GM12872 (cell line): ENCODE results near the gene SLC4A1.
A peak's percentile ranks its signal among the peaks of the same experiment; 100 is the strongest.

Experiments used
- TF ChIP-seq, protein P1 (sequence below): IDR thresholded peaks from 3 replicates; pipeline ENCODE4 v1.5.1; 2011; ENCODE audit warnings: low read depth, mild to moderate bottlenecking, low read length, moderate library complexity; ENCODE audit not compliant: insufficient read depth

Gene SLC4A1

DNA sequence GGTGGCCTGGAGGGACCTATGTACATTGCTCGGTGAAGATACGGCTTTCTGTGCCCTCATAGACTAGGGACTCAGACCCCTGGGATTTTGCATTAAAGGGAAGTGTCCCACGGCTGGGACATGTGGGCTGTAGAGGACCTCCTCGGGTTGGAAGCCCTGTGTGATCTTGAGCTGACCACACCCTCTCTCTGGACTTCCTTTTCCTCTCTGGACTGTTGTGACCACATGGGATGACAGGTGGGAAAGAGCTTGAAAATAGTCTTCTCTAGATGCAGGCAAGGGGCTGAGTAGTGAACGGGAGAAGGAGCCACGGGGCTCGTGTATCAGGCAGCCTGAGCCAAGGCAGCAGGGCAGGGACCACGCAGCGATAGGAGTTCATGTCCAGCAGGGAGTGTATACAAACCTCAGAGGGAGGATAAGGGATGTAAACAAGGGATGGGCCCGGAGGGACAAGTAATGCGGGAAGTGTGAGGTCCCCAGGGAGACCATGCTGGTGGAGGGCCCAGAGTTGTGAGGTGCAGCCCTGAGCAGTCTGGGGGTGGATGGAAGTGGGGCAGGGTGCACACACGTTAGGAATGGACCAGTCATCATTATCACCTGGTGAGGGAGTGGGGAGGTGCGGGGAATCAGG is 4.5 kb upstream of the SLC4A1 start:
- TF ChIP-seq, protein P1, sequence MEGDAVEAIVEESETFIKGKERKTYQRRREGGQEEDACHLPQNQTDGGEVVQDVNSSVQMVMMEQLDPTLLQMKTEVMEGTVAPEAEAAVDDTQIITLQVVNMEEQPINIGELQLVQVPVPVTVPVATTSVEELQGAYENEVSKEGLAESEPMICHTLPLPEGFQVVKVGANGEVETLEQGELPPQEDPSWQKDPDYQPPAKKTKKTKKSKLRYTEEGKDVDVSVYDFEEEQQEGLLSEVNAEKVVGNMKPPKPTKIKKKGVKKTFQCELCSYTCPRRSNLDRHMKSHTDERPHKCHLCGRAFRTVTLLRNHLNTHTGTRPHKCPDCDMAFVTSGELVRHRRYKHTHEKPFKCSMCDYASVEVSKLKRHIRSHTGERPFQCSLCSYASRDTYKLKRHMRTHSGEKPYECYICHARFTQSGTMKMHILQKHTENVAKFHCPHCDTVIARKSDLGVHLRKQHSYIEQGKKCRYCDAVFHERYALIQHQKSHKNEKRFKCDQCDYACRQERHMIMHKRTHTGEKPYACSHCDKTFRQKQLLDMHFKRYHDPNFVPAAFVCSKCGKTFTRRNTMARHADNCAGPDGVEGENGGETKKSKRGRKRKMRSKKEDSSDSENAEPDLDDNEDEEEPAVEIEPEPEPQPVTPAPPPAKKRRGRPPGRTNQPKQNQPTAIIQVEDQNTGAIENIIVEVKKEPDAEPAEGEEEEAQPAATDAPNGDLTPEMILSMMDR: no peak

DNA sequence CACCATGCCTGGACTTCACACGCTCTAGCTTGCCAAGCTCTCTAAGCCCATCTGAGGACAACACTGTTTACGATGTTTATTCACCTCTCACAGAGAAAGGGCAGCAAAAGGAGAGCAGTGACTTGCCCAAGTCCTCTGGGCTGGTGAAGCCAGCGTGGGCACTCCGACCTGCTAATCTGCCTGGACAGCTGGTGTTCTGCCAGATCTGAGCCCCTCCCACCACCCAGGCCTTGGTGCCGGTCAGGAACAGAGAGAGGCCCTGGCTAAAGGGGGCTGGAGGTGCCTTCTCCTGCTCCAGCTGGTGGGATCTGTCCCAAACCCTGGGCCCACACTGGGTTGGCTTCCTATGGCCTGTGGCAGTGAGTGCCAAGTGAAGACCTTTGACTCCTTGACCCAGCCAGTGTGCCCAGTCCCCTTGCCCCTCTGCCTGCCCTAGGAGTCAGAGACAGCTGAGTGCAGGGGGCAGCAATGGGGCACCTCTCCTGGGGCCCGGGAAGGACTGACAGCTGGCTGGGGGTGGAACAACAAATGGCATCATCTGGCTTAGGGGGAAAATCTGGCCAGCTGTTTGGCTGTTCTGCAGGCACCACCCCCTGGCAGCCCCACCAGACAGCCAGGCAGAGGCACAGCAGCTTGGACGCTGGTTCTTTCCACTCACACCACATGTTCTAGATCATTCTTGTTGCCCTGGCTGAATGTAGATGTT is 1.8 kb upstream of the SLC4A1 start:
- TF ChIP-seq, protein P1: no peak

DNA sequence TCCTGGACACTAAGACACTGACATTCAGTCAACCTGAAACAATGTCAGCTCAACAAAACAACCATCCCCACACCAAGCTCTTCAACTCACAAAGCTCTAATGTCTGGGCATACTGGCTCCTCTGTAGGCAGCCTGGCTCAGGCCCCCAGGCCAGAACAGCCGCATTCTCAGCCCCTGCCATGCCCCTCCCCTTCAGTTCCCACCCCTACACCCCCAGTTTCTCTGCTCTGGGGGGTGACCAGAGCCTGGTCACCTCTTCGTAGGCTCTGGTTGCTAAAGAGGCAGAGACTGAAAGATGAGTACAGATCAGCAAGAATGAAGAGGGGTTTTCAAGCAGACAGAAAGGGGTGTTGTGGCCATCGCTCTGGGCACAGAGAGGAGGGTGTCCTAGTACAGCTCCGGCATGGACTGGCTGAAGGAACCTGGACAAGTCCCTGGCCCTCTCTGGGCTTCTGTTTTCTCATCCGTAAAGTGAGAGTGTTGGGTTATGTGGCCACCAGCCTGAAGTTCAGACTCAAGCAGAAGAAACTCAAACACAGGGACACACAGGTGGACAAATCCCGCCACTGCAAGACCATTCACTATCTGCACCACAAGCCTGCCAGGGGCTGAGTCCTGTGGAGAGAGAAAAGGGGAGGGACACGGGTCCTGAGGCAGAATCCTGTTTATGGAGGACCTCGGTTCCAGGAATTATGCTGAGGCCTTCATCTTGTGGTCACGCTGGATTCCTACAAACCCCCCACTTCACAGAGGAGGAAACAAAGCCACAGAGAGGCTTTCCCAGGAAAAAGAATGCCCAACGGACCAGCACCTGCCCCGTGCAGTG is 987 bp upstream of the SLC4A1 start:
- TF ChIP-seq, protein P1: no peak

DNA sequence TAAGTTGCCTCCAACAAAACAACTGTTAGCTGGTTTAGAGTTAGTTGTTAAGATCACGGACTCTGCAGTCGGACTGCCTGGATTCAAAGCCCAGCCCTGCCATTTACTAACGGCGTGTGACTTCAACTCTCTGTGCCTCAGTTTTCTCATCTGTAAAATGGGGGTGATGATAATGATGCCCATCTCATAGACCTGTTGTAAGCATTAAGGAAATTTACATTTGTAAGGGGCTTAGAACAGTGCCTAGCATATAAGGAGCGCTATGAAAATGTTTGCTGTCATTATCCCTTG is 825 bp downstream of the SLC4A1 start:
- TF ChIP-seq, protein P1: no peak

DNA sequence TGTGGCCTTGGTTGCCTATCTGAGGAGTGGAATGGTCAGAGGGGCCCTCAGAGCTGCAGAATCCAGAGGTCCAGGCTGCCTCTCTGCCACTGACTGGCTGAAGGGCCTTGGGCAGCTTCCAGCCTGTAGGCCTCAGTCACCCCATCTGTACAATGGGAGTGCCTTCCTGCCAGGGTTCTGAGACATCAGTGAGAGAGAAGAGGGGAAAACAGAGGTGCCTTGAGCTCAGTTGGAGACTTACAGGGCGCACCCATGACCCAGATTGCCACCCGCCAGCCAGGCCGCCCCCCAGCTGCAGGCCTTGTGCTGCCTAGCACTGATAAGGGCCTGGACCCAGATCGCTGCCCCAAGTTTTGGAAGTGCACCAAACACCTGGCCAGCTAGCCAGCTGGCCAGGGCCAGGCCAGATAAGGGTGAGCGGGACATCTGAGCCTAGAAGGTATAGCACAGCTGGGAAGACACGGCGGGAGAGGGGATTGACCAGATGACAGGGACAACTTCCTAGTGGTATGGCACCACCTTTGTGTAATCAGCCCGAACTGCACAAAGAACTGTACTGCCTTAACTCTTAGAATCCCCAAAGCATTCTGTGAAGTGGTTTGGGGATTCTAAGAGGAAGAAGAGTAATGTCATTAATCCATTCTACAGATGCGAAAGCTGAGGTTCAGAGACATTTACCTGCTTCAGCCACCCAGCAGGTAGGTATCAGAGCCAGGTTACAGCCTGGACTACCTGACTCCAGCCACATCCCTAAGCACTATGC is 1.4 kb downstream of the SLC4A1 start:
- TF ChIP-seq, protein P1: 0 out of 3 replicates have a peak, but pooled peaks have one; percentile 23

DNA sequence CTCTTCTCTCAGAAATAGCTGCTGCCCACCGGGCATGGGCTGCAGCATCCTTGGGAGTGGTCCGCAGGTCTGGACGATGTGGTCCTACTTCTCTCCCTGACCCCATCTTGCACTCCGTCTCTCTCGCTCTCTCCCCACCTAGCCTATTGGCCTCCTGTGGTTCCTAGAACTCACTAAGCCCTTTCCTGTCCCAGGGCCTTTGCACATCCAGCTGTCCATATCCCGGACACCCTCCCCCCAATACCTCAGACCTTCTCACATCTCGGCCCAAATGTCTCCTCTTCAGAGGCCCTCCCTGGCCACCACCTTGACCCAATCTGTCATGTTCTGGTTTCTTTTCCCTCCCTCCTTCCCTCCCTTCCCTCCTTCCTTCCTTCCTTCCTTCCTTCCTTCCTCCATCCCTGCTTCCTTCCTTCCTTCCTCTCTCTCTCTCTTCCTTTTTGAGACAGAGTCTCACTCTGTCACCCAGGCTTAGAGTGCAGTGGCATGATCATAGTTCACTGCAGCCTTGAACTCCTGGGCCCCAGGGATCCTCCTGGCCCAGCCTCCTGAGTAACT is 4.5 kb downstream of the SLC4A1 start:
- TF ChIP-seq, protein P1: no peak
